Psoas muscle (tissue), 8 donors: ENCODE data around the gene KCP. TPM values are rescaled to one million over a fixed set of nuclear protein-coding genes. Genes with fewer than 3 reads are reported as not detected.

Experiments used
- ATAC-seq, 4 donors: fragments of 200-7000 bp; cut with Tn5 transposase; one replicate each; pipeline ENCODE4 v1.9.1; 2020; ENCODE audit warnings: moderate library complexity in 3 of 4, mild to moderate bottlenecking in 2 of 4
- DNase-seq, 2 donors: peaks; one replicate each; pipeline ENCODE4 v3.0.0-alpha.2; 2020
- H3K27ac ChIP-seq: fragments of 200-600 bp; one replicate; pipeline ENCODE4 v1.8.0; 2022
- H3K27me3 ChIP-seq, 3 donors: fragments of 200-600 bp in 1 of 3; one replicate each; pipeline versions ENCODE4 v1.6.1 to v1.8.0; 2013 to 2022; ENCODE audit warnings: low read length in 2 of 3, mild to moderate bottlenecking in 2 of 3, moderate library complexity in 1 of 3; ENCODE audit not compliant: insufficient read depth in 3 of 3
- H3K36me3 ChIP-seq, 2 donors: fragments of 200-600 bp in 1 of 2; one replicate each; pipeline versions ENCODE4 v1.6.1 to v1.8.0; 2013 to 2022; ENCODE audit warnings: low read depth in 1 of 2, mild to moderate bottlenecking in 1 of 2, moderate library complexity in 1 of 2; ENCODE audit not compliant: insufficient read depth in 1 of 2
- H3K4me1 ChIP-seq: fragments of 200-600 bp; one replicate; pipeline ENCODE4 v1.8.0; 2022
- H3K4me3 ChIP-seq: fragments of 200-600 bp; one replicate; pipeline ENCODE4 v1.8.0; 2022; ENCODE audit warnings: mild to moderate bottlenecking
- H3K9me3 ChIP-seq: fragments of 200-600 bp; one replicate; pipeline ENCODE4 v1.8.0; 2022
- WGBS, 3 donors: extraction: QIAGEN DNeasy Blood & Tissue Kit; methylation state at CpG; one replicate each; pipeline versions ENCODE4 v1.1.6 to v1.1.7; 2013; 5-methylcytosine and 5-hydroxymethylcytosine counted together
- intact Hi-C, 2 donors: fragments of 100-400 bp; cut with DNase I; formaldehyde crosslinking; loops; one replicate each; pipeline versions ENCODE4 v1.11.0 to v1.14.2; 2022
- polyA plus RNA-seq, 3 donors: library from polyadenylated mRNA; stranded (reverse); fragments of 200-250 nt; gene quantifications; one replicate each; pipeline ENCODE4 v1.2.3, GENCODE V29; 2013
- total RNA-seq, 4 donors: library from RNA; stranded (reverse); fragmentation: NEBNext Ultra II Directional in 2 of 4; extraction: Animal tissue kit (Norgen Biotek cat#: 25700) in 2 of 4; gene quantifications; one replicate each; pipeline versions ENCODE4 v1.2.1 to v1.2.4, GENCODE V29; 2021 to 2023
- TF ChIP-seq, protein P1 (sequence below): fragments of 200-600 bp; IDR thresholded peaks from one replicate; pipeline ENCODE4 v1.8.0; 2022; ENCODE audit warnings: antibody characterized with exemption
- donor health status: healthy with polysubstance abuse.
- donor health status: DM: no; HTN: no; CAD: no; lungs with moderate emphysema.
- donor health status: Bipolar disorder and iron deficiency.
- donor health status: healthy.
- donor health status: DM: yes; HTN: yes; CAD: no.
- donor health status: DM: no; HTN: no; CAD: no.
- donor health status: DM: no; HTN: no; CAD: no.
- donor health status: DM: yes; HTN: yes; CAD: no.

Gene KCP
- total and polyA plus RNA-seq, 7 donors = 0.03 to 0.34 (median 0.15) TPM

DNA sequence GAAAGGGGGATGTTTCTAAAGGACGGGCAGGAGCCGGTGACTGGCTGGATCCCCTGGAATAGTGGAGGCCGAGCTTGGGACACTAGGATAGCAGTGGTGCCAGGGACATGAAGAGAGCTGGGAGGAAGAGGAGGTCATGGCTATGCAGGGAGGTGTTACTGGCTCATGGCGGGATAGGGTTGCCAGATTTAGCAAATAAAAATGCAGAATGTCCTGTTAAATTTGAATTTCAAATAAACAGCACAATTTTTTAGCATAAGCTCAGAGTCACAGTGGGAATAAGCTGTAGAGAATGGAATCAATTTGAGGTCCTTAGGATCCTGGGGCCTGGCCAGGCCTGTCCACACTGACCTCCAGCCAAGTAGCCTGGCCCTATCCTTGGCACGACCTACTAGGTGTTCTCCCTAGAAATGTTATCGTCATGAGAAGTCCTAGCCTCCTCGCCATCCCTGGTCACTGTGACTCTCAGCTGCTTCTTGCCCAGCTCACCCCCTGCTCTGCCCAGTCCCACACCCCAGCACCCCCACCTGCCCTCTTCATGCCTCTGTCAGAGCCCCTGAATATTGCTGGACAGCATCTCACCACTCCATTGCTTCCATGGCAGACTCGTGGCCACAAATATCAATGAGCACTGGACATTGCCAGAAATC lies 7.6 kb upstream of the KCP start:
- H3K27ac ChIP-seq = no peak overlapping the region
- no peak for ATAC-seq
- H3K4me3 ChIP-seq = no peak overlapping the region
- peaks cover 4% of the 10 kb centered on the region for H3K4me1 ChIP-seq
- TF ChIP-seq, protein P1, sequence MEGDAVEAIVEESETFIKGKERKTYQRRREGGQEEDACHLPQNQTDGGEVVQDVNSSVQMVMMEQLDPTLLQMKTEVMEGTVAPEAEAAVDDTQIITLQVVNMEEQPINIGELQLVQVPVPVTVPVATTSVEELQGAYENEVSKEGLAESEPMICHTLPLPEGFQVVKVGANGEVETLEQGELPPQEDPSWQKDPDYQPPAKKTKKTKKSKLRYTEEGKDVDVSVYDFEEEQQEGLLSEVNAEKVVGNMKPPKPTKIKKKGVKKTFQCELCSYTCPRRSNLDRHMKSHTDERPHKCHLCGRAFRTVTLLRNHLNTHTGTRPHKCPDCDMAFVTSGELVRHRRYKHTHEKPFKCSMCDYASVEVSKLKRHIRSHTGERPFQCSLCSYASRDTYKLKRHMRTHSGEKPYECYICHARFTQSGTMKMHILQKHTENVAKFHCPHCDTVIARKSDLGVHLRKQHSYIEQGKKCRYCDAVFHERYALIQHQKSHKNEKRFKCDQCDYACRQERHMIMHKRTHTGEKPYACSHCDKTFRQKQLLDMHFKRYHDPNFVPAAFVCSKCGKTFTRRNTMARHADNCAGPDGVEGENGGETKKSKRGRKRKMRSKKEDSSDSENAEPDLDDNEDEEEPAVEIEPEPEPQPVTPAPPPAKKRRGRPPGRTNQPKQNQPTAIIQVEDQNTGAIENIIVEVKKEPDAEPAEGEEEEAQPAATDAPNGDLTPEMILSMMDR = no peak
- WGBS, 3 donors = 70 to 89% (median 78%) methylated on average over 8 of the region's 8 CpGs
- no peaks in the 10 kb centered on the region for H3K9me3 ChIP-seq
- intact Hi-C loops = no loop called here
- DNase-seq = no peak
- peaks cover 0 to 58% (median 16%) of the 10 kb centered on the region in 3 donors for H3K27me3 ChIP-seq
- no peaks in the 10 kb centered on the region for H3K36me3 ChIP-seq

DNA sequence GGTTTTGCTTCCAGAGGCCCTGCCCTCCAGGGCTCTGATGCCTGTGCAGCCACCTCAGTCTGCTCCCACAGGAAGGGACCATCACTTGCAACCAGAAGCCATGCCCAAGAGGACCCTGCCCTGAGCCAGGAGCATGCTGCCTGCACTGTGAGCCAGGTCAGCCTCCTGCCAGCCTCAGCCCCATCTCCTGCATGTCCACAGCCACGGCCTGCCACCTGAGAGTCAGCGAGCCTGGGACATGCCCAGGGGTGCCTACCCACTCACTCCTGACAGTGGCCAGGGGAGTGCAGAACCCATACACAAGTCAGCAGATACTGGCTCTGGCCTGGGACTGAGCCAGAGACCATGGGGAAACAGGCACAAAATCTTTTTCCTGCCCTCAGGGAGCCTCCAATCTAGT lies 6.6 kb upstream of the KCP start:
- Histone ChIP-seq H3K27ac (no peak overlapping the region), H3K4me3 (no peak overlapping the region), H3K36me3 (no peaks in the 10 kb centered on the region), H3K9me3 (no peaks in the 10 kb centered on the region), H3K4me1 (peaks cover 4% of the 10 kb centered on the region), H3K27me3 (peaks cover 0 to 56% (median 16%) of the 10 kb centered on the region in 3 donors)
- ATAC-seq (no peak), DNase-seq (no peak)
- TF ChIP-seq, protein P1 = no peak
- intact Hi-C loops = no loop called here
- 85 to 97% (median 97%) methylated on average over 2 of the region's 2 CpGs for WGBS, 3 donors

DNA sequence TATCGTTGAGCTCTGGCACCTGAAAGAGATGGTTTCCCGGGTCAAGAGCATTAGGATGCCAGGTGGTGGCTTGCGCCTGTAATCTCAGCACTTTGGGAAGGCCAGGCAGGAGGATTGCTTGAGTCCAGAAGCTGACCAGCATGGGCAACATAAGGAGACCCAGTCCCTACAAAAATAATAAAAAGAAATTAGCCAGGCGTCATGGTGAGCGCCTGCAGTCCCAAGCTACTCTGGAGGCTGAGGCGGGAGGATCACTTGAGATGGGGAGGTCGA lies 6.1 kb upstream of the KCP start:
- TF ChIP-seq, protein P1 = no peak
- H3K4me1 ChIP-seq = peaks cover 4% of the 10 kb centered on the region
- peaks cover 0 to 56% (median 14%) of the 10 kb centered on the region in 3 donors for H3K27me3 ChIP-seq
- no peaks in the 10 kb centered on the region for H3K9me3 ChIP-seq
- intact Hi-C loops = no loop called here
- no peaks in the 10 kb centered on the region for H3K36me3 ChIP-seq
- ATAC-seq (no peak), DNase-seq (no peak)
- no peak overlapping the region for H3K27ac ChIP-seq
- WGBS, 3 donors = 85 to 89% (median 88%) methylated on average over 7 of the region's 7 CpGs
- H3K4me3 ChIP-seq = no peak overlapping the region

DNA sequence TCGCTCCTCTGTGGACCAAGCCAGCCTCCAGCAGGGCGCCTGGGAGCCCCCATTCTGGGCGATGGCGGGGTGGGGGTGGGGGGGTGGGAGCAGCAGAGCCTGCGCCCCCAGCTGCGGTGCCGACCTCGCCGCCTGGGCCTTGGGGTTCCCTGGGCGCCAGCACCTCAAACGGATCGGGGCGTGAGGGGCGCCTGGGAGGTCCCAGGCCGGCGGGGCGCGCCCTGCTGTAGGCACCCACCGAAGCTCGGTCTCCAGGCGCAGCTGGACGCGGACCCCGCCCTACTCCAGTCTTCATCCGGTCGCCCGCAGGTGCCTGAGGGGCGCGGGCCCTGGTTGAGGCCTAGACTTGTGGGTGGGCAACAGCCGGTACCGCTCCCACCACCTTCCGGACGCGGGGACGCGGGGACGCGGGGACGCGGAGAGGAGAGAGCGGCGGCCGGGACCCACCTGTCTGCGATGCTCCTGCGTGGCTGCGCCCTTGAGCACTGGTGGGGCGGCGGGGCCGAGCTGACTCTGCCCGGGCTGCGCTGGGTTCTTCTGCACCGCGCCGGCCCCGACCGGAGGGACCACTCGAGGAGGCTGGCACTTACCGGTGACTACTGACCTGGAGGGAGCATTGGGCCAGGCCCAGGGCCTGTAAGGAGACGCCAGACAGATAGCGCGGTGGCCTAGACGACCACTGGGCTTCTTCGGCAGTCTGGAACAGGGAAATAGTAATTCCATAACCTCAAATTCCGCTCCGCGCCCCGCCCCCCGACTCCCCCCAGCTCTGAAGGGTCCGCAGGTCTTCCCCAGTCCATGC lies 5.5 kb upstream of the KCP start:
- intact Hi-C loops = no loop called here
- no peak overlapping the region for H3K27ac ChIP-seq
- H3K27me3 ChIP-seq = peaks cover 0 to 60% (median 14%) of the 10 kb centered on the region in 3 donors

More for the DNA sequence above, 5.5 kb upstream of the KCP start:
- Histone ChIP-seq H3K4me3 (peak overlapping the region; percentile 36), H3K9me3 (no peaks in the 10 kb centered on the region), H3K4me1 (peaks cover 4% of the 10 kb centered on the region), H3K36me3 (no peaks in the 10 kb centered on the region)
- WGBS, 3 donors = 19 to 26% (median 21%) methylated on average over 48 to 69 of the region's 69 CpGs
- peak in 1 of 2 donors; percentile 40 for DNase-seq
- no peak for ATAC-seq
- TF ChIP-seq, protein P1 = no peak
